Measurements from ENCODE around the gene SLC25A12. TPM values are rescaled to one million over a fixed set of nuclear protein-coding genes. Genes with fewer than 3 reads are reported as not detected.

The SLC25A12 gene
- total and polyA plus RNA-seq, 2 of the 13 experiments (the other 11 are each of a cell fraction or from before 2014, with no cell fraction given), result 8.1 to 15.9 TPM

GRCh38 chr2:171893824-171894611, at the start of gene SLC25A12 (continued):
- TF ChIP-seq ZNF784 (CRISPR knock-in tag; IDR thresholded peaks at IDR 0.05; ENCODE audit: borderline replicate concordance), result peak; percentile 91
- TF ChIP-seq, protein P1, sequence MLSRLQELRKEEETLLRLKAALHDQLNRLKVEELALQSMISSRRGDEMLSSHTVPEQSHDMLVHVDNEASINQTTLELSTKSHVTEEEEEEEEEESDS (CRISPR knock-in tag; IDR thresholded peaks at IDR 0.05; ENCODE audit: borderline replicate concordance), result 0 out of 2 replicates have a peak, but pooled peaks have one; percentile 70
- TF ChIP-seq ZC3H13 (CRISPR knock-in tag; IDR thresholded peaks at IDR 0.05), result peak; percentile 47; the same call in 1 of the 2 replicates
- TF ChIP-seq MLLT10 (CRISPR knock-in tag; IDR thresholded peaks at IDR 0.05), result no peak
- TF ChIP-seq NFYC (CRISPR knock-in tag; IDR thresholded peaks at IDR 0.05), result no peak
- TF ChIP-seq RBM22 (optimal IDR thresholded peaks at IDR 0.05; ENCODE audit: low read length), result no peak
- TF ChIP-seq, protein P2, sequence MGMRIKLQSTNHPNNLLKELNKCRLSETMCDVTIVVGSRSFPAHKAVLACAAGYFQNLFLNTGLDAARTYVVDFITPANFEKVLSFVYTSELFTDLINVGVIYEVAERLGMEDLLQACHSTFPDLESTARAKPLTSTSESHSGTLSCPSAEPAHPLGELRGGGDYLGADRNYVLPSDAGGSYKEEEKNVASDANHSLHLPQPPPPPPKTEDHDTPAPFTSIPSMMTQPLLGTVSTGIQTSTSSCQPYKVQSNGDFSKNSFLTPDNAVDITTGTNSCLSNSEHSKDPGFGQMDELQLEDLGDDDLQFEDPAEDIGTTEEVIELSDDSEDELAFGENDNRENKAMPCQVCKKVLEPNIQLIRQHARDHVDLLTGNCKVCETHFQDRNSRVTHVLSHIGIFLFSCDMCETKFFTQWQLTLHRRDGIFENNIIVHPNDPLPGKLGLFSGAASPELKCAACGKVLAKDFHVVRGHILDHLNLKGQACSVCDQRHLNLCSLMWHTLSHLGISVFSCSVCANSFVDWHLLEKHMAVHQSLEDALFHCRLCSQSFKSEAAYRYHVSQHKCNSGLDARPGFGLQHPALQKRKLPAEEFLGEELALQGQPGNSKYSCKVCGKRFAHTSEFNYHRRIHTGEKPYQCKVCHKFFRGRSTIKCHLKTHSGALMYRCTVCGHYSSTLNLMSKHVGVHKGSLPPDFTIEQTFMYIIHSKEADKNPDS (CRISPR knock-in tag; IDR thresholded peaks at IDR 0.05), result no peak
- TF ChIP-seq, protein P3, sequence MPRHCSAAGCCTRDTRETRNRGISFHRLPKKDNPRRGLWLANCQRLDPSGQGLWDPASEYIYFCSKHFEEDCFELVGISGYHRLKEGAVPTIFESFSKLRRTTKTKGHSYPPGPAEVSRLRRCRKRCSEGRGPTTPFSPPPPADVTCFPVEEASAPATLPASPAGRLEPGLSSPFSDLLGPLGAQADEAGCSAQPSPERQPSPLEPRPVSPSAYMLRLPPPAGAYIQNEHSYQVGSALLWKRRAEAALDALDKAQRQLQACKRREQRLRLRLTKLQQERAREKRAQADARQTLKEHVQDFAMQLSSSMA (CRISPR knock-in tag; IDR thresholded peaks at IDR 0.05), result no peak
- TF ChIP-seq MAF1 (CRISPR knock-in tag; IDR thresholded peaks at IDR 0.05; ENCODE audit: borderline replicate concordance), result no peak
- TF ChIP-seq KLF9 (CRISPR knock-in tag; IDR thresholded peaks at IDR 0.05; ENCODE audit: low read depth), result 0 out of 2 replicates have a peak, but pooled peaks have one; percentile 43
- TF ChIP-seq, protein P4, sequence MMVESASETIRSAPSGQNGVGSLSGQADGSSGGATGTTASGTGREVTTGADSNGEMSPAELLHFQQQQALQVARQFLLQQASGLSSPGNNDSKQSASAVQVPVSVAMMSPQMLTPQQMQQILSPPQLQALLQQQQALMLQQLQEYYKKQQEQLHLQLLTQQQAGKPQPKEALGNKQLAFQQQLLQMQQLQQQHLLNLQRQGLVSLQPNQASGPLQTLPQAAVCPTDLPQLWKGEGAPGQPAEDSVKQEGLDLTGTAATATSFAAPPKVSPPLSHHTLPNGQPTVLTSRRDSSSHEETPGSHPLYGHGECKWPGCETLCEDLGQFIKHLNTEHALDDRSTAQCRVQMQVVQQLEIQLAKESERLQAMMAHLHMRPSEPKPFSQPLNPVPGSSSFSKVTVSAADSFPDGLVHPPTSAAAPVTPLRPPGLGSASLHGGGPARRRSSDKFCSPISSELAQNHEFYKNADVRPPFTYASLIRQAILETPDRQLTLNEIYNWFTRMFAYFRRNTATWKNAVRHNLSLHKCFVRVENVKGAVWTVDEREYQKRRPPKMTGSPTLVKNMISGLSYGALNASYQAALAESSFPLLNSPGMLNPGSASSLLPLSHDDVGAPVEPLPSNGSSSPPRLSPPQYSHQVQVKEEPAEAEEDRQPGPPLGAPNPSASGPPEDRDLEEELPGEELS (CRISPR knock-in tag; IDR thresholded peaks at IDR 0.05), result peak; percentile 46; the same call in 1 of the 2 replicates
- no peak for TF ChIP-seq NCOA2 (CRISPR knock-in tag; IDR thresholded peaks at IDR 0.05)
- TF ChIP-seq, protein P5, sequence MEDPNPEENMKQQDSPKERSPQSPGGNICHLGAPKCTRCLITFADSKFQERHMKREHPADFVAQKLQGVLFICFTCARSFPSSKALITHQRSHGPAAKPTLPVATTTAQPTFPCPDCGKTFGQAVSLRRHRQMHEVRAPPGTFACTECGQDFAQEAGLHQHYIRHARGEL (CRISPR knock-in tag; IDR thresholded peaks at IDR 0.05), result no peak
- TF ChIP-seq MEIS1 (CRISPR knock-in tag; IDR thresholded peaks at IDR 0.05; ENCODE audit: borderline replicate concordance), result no peak
- TF ChIP-seq MXD1 (CRISPR knock-in tag; IDR thresholded peaks at IDR 0.05), result peak; percentile 46; the same call in 1 of the 2 replicates
- TF ChIP-seq, protein P6, sequence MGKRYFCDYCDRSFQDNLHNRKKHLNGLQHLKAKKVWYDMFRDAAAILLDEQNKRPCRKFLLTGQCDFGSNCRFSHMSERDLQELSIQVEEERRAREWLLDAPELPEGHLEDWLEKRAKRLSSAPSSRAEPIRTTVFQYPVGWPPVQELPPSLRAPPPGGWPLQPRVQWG (CRISPR knock-in tag; IDR thresholded peaks at IDR 0.05; ENCODE audit: borderline replicate concordance, low read depth), result no peak
- TF ChIP-seq, protein P7, sequence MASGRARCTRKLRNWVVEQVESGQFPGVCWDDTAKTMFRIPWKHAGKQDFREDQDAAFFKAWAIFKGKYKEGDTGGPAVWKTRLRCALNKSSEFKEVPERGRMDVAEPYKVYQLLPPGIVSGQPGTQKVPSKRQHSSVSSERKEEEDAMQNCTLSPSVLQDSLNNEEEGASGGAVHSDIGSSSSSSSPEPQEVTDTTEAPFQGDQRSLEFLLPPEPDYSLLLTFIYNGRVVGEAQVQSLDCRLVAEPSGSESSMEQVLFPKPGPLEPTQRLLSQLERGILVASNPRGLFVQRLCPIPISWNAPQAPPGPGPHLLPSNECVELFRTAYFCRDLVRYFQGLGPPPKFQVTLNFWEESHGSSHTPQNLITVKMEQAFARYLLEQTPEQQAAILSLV (CRISPR knock-in tag; IDR thresholded peaks at IDR 0.05; ENCODE audit: borderline replicate concordance), result peak; percentile 39; the same call in 1 of the 2 replicates
- peak; percentile 2; the same call in 1 of the 2 replicates for TF ChIP-seq ZNF343 (CRISPR knock-in tag; IDR thresholded peaks at IDR 0.05)
